ENCODE results near the gene GRAMD2A.

The GRAMD2A gene

DNA sequence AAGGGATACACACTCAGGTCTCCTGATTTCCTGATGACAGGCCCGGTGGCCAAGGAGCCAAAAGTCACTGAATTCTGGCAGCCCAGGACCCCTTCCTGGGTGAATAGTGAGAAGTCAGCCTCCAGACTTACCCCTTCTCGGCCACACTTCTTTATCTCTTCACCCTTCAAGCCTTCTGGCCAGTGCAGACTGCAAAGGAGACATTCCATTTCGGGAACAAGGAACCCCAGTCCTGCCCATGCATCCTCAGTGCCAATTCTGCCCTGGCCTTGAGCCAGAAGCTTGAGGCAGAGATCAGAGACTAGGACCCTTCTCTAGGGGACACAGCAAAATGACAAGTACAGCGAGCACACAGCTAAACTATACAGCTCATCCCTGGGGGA, 28.8 kb downstream of the GRAMD2A start:
- Histone ChIP-seq H3K36me3 (ENCODE audit: control insufficient read depth in 2 of 2, insufficient read depth in 1 of 2, low read length in 2 of 2) (no peaks in the 10 kb centered on the region), H3K27ac (ENCODE audit: extremely low read depth, low read depth, low read length) (no peak overlapping the region), H3K4me1 (ENCODE audit: control insufficient read depth, insufficient read depth, low read length) (peaks cover 3% of the 10 kb centered on the region; the same call in 1 of the 2 replicates), H3K4me3 (ENCODE audit: low read depth, low read length) (no peak overlapping the region), H3K9me3 (ENCODE audit: control insufficient read depth, insufficient read depth, low read depth, low read length) (no peaks in the 10 kb centered on the region)
- ChIA-PET POLR2A (interaction anchor here (1.0 kb wide), 1 partner anchor 61 kb away, joined by 3 read pairs; no protein-coding TSS in a partner anchor), CTCF (interaction anchor here (0.6 to 0.7 kb wide), 3 partner anchors 13 to 315 kb away, joined by 3 read pairs; no protein-coding TSS in a partner anchor)
- no peak for TF ChIP-seq ZNF701 (tag by site-specific recombination; IDR thresholded peaks at IDR 0.05)
- TF ChIP-seq ZNF768 (tag by site-specific recombination; IDR thresholded peaks at IDR 0.05) = 0 out of 2 replicates have a peak, but pooled peaks have one; percentile 17

DNA sequence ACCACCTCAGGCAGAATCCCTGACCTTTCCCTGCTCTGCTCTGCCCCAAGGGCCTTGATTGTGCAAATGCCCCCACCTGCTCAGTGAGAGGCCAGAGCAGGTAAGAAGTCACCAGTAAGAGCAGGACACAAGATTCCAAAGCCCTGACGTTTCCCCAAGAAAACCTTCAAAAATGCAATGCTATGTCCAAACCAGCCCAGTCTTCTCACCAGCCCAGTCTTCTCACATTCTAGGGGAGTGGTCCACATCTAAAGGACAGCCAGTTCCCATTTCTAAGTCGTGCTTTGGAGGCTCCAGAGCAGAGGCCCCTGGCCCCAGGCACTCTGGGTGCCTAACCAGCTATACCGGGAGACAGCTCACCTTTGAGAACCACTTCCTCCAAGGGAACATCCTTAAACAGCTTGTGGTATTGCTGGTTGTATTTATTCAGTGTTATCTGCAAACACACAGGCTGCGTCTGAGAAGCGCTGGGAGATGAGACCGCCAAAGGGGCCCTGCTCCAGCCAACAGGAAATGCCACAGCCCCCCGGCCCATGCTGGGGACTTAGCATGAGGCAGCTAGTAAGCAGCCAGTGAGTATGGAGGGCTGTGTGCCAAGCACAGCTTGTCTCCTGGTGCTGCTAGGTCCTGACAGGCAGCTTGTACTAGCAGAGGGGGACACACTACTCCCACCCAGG, 29.3 kb downstream of the GRAMD2A start:
- ChIA-PET CTCF (interaction anchor here (0.6 to 5.1 kb wide), 3 partner anchors 12 to 33 kb away, joined by 3 to 30 read pairs (median 3); no protein-coding TSS in a partner anchor), POLR2A (interaction anchor here (1.0 kb wide), 1 partner anchor 62 kb away, joined by 3 read pairs; no protein-coding TSS in a partner anchor)
- no peak overlapping the region for H3K27ac ChIP-seq (ENCODE audit: extremely low read depth, low read depth, low read length)
- H3K36me3 ChIP-seq (ENCODE audit: control insufficient read depth in 2 of 2, insufficient read depth in 1 of 2, low read length in 2 of 2) = no peaks in the 10 kb centered on the region
- H3K4me1 ChIP-seq (ENCODE audit: control insufficient read depth, insufficient read depth, low read length) = peaks cover 3% of the 10 kb centered on the region; the same call in 1 of the 2 replicates
- H3K9me3 ChIP-seq (ENCODE audit: control insufficient read depth, insufficient read depth, low read depth, low read length) = no peaks in the 10 kb centered on the region
- TF ChIP-seq ZNF266 (tag by site-specific recombination; IDR thresholded peaks at IDR 0.05; ENCODE audit: low read depth) (no peak), ZFP37 (tag by site-specific recombination; IDR thresholded peaks at IDR 0.05) (no peak), ZBTB8A (tag by site-specific recombination; IDR thresholded peaks at IDR 0.05) (no peak), ZNF558 (tag by site-specific recombination; IDR thresholded peaks at IDR 0.05) (no peak), ZNF785 (tag by site-specific recombination; IDR thresholded peaks at IDR 0.05) (peak; percentile 36; the same call in 1 of the 2 replicates), ZNF335 (tag by site-specific recombination; conservative IDR thresholded peaks at IDR 0.05) (no peak), ZNF184 (tag by site-specific recombination; IDR thresholded peaks at IDR 0.05) (no peak), ZNF341 (tag by site-specific recombination; IDR thresholded peaks at IDR 0.05; ENCODE audit: low read depth) (peak; percentile 44; the same call in 1 of the 2 replicates), ZIC2 (tag by site-specific recombination; IDR thresholded peaks at IDR 0.05) (peak; percentile 97), ZNF624 (tag by site-specific recombination; IDR thresholded peaks at IDR 0.05) (no peak), HOXA7 (CRISPR knock-in tag; IDR thresholded peaks at IDR 0.05; ENCODE audit: borderline replicate concordance) (no peak), ZNF426 (tag by site-specific recombination; IDR thresholded peaks at IDR 0.05) (no peak), ZNF221 (tag by site-specific recombination; IDR thresholded peaks at IDR 0.05; ENCODE audit: borderline replicate concordance) (no peak), ZNF585B (tag by site-specific recombination; IDR thresholded peaks at IDR 0.05) (no peak)
- TF ChIP-seq, protein P1, sequence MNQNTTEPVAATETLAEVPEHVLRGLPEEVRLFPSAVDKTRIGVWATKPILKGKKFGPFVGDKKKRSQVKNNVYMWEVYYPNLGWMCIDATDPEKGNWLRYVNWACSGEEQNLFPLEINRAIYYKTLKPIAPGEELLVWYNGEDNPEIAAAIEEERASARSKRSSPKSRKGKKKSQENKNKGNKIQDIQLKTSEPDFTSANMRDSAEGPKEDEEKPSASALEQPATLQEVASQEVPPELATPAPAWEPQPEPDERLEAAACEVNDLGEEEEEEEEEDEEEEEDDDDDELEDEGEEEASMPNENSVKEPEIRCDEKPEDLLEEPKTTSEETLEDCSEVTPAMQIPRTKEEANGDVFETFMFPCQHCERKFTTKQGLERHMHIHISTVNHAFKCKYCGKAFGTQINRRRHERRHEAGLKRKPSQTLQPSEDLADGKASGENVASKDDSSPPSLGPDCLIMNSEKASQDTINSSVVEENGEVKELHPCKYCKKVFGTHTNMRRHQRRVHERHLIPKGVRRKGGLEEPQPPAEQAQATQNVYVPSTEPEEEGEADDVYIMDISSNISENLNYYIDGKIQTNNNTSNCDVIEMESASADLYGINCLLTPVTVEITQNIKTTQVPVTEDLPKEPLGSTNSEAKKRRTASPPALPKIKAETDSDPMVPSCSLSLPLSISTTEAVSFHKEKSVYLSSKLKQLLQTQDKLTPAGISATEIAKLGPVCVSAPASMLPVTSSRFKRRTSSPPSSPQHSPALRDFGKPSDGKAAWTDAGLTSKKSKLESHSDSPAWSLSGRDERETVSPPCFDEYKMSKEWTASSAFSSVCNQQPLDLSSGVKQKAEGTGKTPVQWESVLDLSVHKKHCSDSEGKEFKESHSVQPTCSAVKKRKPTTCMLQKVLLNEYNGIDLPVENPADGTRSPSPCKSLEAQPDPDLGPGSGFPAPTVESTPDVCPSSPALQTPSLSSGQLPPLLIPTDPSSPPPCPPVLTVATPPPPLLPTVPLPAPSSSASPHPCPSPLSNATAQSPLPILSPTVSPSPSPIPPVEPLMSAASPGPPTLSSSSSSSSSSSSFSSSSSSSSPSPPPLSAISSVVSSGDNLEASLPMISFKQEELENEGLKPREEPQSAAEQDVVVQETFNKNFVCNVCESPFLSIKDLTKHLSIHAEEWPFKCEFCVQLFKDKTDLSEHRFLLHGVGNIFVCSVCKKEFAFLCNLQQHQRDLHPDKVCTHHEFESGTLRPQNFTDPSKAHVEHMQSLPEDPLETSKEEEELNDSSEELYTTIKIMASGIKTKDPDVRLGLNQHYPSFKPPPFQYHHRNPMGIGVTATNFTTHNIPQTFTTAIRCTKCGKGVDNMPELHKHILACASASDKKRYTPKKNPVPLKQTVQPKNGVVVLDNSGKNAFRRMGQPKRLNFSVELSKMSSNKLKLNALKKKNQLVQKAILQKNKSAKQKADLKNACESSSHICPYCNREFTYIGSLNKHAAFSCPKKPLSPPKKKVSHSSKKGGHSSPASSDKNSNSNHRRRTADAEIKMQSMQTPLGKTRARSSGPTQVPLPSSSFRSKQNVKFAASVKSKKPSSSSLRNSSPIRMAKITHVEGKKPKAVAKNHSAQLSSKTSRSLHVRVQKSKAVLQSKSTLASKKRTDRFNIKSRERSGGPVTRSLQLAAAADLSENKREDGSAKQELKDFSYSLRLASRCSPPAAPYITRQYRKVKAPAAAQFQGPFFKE (tag by site-specific recombination; IDR thresholded peaks at IDR 0.05; ENCODE audit: borderline replicate concordance) = no peak
- TF ChIP-seq, protein P2, sequence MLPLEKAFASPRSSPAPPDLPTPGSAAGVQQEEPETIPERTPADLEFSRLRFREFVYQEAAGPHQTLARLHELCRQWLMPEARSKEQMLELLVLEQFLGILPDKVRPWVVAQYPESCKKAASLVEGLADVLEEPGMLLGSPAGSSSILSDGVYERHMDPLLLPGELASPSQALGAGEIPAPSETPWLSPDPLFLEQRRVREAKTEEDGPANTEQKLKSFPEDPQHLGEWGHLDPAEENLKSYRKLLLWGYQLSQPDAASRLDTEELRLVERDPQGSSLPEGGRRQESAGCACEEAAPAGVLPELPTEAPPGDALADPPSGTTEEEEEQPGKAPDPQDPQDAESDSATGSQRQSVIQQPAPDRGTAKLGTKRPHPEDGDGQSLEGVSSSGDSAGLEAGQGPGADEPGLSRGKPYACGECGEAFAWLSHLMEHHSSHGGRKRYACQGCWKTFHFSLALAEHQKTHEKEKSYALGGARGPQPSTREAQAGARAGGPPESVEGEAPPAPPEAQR (tag by site-specific recombination; IDR thresholded peaks at IDR 0.05) = no peak
- H3K4me3 ChIP-seq (ENCODE audit: low read depth, low read length) = no peak overlapping the region

All from HEK293 (cell line).